CD4-positive, alpha-beta T cell treated with Interleukin-2 at 100 ng/mL for 4 hours (primary cell): Measurements from ENCODE around the gene ITGA11.
A peak's percentile ranks its signal among the peaks of the same experiment; 100 is the strongest.

Experiments
- DNase-seq: peaks from one replicate; pipeline ENCODE4 v3.0.0-alpha.2; 2020; ENCODE audit warnings: low spot score

Gene ITGA11

GRCh38 chr15:68330416-68330815 is 101.5 kb downstream of the ITGA11 start:
- no peak for DNase-seq

DNA sequence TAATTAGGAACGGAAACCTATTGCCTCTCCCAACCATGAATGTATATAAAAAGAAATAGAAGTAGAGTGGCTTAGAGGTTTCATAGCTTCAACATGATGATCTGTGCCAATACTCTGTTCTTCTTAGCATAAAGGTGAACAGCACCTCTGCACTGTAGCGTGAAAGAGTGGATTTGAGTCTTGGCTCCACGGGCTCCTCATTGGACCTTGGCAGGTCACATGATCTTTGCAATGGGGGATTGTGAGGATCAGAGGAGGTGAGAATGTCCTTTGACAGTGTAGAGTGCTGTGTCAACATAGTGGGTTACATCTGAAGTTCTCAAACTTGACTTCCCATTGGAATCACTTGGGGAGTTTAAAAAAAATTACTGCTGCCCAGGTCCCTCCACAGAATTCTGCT is 103.0 kb downstream of the ITGA11 start:
- DNase-seq = no peak

DNA sequence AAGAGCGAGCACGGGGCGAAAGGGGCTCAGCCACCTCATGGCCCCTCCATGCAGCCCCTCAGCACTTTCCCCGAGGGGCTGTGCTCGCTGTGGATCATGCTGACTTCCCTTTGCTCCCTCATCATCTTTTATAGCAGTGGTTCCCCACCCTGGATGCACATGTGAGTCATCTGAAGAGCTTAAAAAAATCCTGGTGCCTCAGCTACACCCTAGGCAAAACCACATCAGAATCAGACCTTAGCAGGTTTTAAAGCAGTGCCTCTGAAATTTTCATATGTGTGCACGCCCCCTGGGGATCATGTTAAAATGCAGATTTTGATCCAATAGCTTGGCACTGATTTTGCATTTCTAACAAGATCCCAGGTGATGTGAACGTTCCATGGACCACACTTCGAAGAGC is 103.5 kb downstream of the ITGA11 start:
- DNase-seq = peak; percentile 1

GRCh38 chr15:68326711-68327354 is 105.1 kb downstream of the ITGA11 start:
- DNase-seq = no peak

DNA sequence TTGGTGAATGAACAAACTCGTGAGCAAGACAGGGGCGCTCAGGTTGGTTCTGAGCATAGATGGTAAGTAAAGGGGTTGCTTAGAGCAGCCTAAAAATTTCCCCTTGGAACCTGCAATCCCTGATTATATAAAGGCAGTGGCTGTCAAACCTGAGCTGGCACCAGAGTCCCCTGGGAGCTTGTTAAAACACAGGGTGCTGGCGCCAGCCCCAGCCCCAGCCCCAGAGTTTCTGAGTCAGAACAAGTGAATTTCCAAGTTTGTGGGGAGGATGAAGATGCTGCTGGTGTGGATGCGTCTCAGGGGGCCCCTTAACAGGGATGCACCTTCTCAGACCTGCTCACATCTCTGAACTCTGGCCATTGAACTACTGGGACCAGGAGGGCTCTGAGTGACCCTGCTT is 106.2 kb downstream of the ITGA11 start:
- DNase-seq = no peak

DNA sequence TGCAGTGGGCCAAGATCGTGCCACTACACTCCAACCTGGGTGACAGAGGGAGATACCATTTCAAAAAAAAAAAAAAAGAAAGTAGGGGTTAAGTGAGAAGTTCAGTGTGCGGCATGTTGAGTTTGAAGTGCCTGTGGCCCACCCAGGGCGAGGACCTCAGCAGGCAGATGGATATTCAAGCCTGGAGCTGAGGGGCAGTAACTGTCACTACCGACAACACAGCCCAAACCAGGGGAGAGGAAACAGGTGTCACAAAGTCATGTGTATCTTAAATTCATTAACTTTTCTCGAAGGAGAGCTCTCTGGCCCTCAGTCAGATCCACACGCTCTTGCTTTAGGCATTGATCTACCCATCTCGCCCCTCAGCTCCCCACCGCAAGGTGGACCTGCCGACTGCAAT is 109.2 kb downstream of the ITGA11 start:
- DNase-seq = no peak

GRCh38 chr15:68321229-68321628 is 110.7 kb downstream of the ITGA11 start:
- no peak for DNase-seq

DNA sequence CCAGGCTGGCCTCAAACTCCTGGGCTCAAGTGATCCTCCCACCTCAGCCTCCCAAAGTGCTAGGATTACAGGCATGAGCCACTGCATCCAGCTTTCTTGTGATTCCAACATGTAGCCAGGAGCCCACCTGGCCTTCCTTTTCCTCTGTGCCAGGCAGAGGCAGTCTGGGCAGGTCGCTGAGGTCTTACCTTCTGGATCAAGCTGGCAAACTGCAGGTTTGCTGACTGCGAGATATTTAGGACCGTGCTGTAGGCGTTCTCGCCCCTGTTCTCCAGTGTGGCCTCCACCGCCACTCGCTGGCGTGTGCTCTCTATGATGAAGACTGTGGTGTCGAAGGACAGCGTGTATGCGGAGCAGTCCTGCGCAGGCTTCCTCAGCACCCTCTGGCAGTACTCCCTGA is 112.0 kb downstream of the ITGA11 start:
- DNase-seq = no peak

GRCh38 chr15:68318931-68319909 is 112.7 kb downstream of the ITGA11 start:
- DNase-seq = no peak

DNA sequence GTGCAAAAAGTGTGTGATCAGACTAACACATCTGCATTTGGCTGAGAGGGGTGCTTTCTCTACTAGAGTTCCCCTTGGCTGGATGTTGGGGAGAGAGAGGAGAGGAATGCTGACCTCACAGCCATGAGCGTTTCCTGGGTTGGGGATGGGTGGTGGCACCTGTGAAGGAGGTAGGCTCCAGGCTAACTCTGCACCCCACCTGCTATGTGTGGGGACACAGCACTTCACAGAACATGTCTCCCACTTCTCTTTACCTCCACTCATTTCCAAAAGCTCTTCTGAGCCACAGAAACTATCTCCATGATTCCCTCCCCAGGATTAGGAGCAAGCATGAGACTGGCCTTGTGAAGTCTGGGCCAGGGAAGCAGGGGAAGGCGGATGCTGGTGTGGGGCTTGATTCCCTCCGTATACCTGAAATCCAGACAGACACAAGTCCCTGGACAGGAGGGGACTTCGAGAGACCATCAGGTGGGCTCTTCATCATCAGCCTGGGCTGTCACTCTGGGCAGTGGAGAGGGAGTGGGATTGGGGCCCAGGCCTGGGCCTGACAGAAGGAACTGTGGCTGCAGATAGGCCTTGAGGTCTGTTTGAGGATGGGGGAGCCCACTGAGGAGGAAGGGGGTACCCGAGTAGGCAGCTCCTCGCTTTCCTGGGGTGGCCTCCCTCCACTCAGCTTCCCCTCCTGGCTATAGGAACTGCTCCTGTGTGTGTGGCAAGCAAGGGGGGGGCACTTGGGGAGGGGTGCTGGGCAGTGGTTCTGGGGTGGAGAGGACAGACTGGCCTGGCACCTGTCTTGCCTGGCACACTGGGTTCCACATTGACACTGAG is 113.7 kb downstream of the ITGA11 start:
- no peak for DNase-seq

DNA sequence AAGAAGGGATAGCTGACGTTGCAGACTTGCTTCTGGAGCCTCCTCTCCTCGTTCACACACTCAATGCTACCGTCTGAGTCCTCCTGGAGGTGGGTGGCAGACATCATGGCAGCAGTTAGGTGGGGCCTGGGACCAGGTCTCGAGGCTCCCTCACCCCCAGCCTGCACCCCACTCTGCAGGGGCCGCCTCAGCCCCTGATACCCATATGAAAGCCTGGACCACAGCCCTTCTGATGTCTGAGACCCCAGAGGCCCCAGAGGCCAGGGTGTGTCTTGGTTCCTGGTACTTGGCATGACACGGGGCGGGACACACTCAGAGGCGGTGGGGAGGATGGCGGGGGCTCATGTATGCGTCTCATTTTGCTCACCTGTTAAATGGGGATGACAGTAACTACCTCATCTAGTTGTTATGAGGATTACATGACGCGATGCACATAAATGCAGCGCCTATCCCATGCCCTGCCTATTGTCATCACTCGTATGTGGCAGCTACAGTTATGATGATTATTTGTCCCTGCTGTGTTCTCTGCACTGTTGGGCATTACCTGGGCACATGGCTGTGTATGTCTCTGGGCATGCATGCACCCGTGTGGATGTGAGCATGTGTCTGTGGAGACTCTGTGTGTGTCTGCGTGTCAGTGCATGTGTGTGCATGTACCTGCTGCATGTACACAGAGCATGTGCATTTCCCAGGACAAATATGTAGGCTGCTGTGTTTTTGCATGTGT is 114.5 kb downstream of the ITGA11 start:
- no peak for DNase-seq

- no peak for DNase-seq
These were observed 115.7 kb downstream of the ITGA11 start for GRCh38 chr15:68316061-68316804.

GRCh38 chr15:68315495-68316031 is 116.4 kb downstream of the ITGA11 start:
- no peak for DNase-seq

DNA sequence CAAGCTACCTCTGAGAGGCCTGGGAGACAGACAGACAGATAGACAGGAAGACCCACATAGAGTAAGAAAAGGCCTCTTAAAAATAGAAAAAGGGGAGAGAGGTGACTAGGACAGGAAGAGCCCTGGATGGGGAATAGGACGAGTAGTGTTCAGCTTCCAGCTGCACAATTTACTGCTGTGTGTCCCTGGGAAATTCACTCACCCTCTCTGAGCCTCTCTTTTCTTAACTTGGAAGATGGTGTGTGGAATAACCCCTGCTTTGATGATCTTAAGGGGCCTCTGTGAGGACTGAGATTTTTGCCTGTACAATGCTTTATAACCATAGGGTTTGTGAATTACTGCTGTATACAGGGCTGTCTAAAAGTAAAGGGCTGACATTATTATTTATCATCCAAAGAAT is 116.9 kb downstream of the ITGA11 start:
- DNase-seq = no peak

- no peak for DNase-seq
These were observed 117.4 kb downstream of the ITGA11 start for GRCh38 chr15:68314563-68314962.

- DNase-seq = no peak
These were observed 118.2 kb downstream of the ITGA11 start for GRCh38 chr15:68313501-68314410.

- DNase-seq = no peak
These were observed 119.2 kb downstream of the ITGA11 start for GRCh38 chr15:68312701-68313204.

DNA sequence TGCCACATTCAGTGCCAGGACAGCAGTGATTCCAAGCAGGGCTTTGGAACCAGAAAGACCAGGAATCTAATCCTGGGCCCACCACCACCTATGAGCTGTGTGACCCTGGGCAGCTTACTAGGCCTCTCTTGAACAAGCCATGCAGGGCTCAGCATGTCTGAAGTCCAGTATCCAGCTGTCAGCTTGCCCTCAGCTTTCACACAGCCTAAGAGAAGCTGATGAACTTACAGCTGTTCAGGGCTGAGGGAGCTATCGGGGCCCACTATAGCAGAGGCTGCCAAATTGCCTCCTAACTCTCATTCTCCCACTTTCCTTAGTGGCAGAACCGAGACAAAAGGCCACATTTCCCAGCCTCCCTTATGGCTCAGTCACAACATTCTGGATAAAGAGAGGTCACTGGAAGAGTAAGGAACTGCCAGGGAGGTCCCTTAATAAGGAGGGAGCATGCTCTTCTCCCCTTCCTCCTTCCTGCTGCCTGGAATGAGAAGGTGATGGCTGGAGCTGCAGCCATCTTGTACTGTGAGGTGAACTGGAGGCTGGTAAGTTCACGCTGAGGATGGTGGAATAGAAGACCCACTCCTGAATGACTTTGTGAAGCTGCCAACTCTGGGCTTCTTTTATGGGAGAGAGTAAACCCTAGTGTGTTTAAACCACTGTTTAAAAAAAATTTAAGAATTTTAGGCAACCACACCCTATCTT is 120.0 kb downstream of the ITGA11 start:
- no peak for DNase-seq

GRCh38 chr15:68311464-68311835 is 120.5 kb downstream of the ITGA11 start:
- DNase-seq = no peak
